ENCODE results near the gene PXMP2.

PXMP2 gene

GRCh38 chr12:132687211-132688164, at the start of gene PXMP2, which contains the start of gene POLE:
Gene PXMP2 (plus strand): TSS chr12:132687587. CDS start chr12:132687671, 84 bp downstream.
Gene POLE (minus strand): TSS chr12:132687342. CDS start chr12:132687315, 27 bp downstream.
- DNase-seq = peak; percentile 92

- DNase-seq = no peak
Measured at GRCh38 chr12:132637811-132638210, 49.6 kb upstream of the PXMP2 start.

- no peak for DNase-seq
Measured at GRCh38 chr12:132638541-132639408, 48.6 kb upstream of the PXMP2 start.

- DNase-seq = no peak
Measured at GRCh38 chr12:132639956-132640520, 47.3 kb upstream of the PXMP2 start.

- DNase-seq = no peak
Measured at GRCh38 chr12:132640936-132641335, 46.5 kb upstream of the PXMP2 start.

- no peak for DNase-seq
Measured at GRCh38 chr12:132641811-132642650, 45.4 kb upstream of the PXMP2 start.

- no peak for DNase-seq
Measured at GRCh38 chr12:132642846-132643835, 44.2 kb upstream of the PXMP2 start.

GRCh38 chr12:132646850-132647249, 40.5 kb upstream of the PXMP2 start:
- no peak for DNase-seq

GRCh38 chr12:132647858-132648257, 39.5 kb upstream of the PXMP2 start:
- no peak for DNase-seq

GRCh38 chr12:132648616-132649225, 38.7 kb upstream of the PXMP2 start:
- no peak for DNase-seq

GRCh38 chr12:132649226-132649945, 38.0 kb upstream of the PXMP2 start:
- DNase-seq = no peak

GRCh38 chr12:132651444-132652100, 35.8 kb upstream of the PXMP2 start:
- DNase-seq = no peak

- no peak for DNase-seq
Measured at GRCh38 chr12:132653567-132654290, 33.7 kb upstream of the PXMP2 start.

- no peak for DNase-seq
Measured at GRCh38 chr12:132657004-132657727, 30.2 kb upstream of the PXMP2 start.

GRCh38 chr12:132658149-132658894, 29.1 kb upstream of the PXMP2 start:
- no peak for DNase-seq

GRCh38 chr12:132659146-132659545, 28.2 kb upstream of the PXMP2 start:
- DNase-seq = no peak

- no peak for DNase-seq
Measured at GRCh38 chr12:132660052-132660451, 27.3 kb upstream of the PXMP2 start.

Measured in midbrain (tissue), 1 donor.